ENCODE results near the gene BCL2.

The BCL2 gene

GRCh38 chr18:63325086-63325686 lies 5.6 kb upstream of the BCL2 start:
- no peak for FAIRE-seq

GRCh38 chr18:63322908-63323634 lies 3.5 kb upstream of the BCL2 start:
- peak; percentile 97 for FAIRE-seq

- no peak for FAIRE-seq
Observed at GRCh38 chr18:63322206-63322605, 2.6 kb upstream of the BCL2 start.

- no peak for FAIRE-seq
Observed at GRCh38 chr18:63321291-63321690, 1.7 kb upstream of the BCL2 start.

GRCh38 chr18:63320975-63321265 lies 1.4 kb upstream of the BCL2 start:
- FAIRE-seq, result no peak

GRCh38 chr18:63320123-63320974 lies 780 bp upstream of the BCL2 start:
- no peak for FAIRE-seq

- FAIRE-seq, result no peak
Observed at GRCh38 chr18:63318889-63319382, 633 bp downstream of the BCL2 start.

- peak; percentile 17 for FAIRE-seq
Observed at GRCh38 chr18:63317982-63318888, 1.3 kb downstream of the BCL2 start.

- no peak for FAIRE-seq
Observed at GRCh38 chr18:63317556-63317946, 2.0 kb downstream of the BCL2 start.

- FAIRE-seq, result peak; percentile 3
Observed at GRCh38 chr18:63316612-63317555, 2.7 kb downstream of the BCL2 start.

- no peak for FAIRE-seq
Observed at GRCh38 chr18:63315876-63316275, 3.7 kb downstream of the BCL2 start.

- no peak for FAIRE-seq
Observed at GRCh38 chr18:63315131-63315662, 4.4 kb downstream of the BCL2 start.

- no peak for FAIRE-seq
Observed at GRCh38 chr18:63314062-63314790, 5.3 kb downstream of the BCL2 start.

GRCh38 chr18:63313396-63313917 lies 6.1 kb downstream of the BCL2 start:
- no peak for FAIRE-seq

- FAIRE-seq, result no peak
Observed at GRCh38 chr18:63312737-63313395, 6.7 kb downstream of the BCL2 start.

- no peak for FAIRE-seq
Observed at GRCh38 chr18:63312019-63312409, 7.6 kb downstream of the BCL2 start.

GRCh38 chr18:63311118-63312018 lies 8.2 kb downstream of the BCL2 start:
- FAIRE-seq, result no peak

GRCh38 chr18:63309422-63309821 lies 10.1 kb downstream of the BCL2 start:
- FAIRE-seq, result no peak

All from G401.6 (cell line).